HepG2 (cell line): ENCODE measurements around the gene PRKAR1B. TPM values are rescaled to one million over a fixed set of nuclear protein-coding genes. Genes with fewer than 3 reads are reported as not detected.

Experiments used
- ATAC-seq: fragments of 200-7000 bp; cut with Tn5 transposase; 3 replicates; pipeline ENCODE4 v1.9.1; 2020; ENCODE audit warnings: mild to moderate bottlenecking, moderate library complexity
- BruUV-seq: library from RNA; stranded (reverse); fragments of 400-500 nt; replicated peaks from 2 replicates; lab custom pipeline; 2021; lab: Mats Ljungman, UMichigan
- CTCF ChIA-PET: fragments of 300-600 bp; formaldehyde crosslinking; extraction: SDS; loops from one replicate; lab custom pipeline; 2021; ENCODE audit warnings: low total read pairs, inconsistent platforms, low intra/inter-chr PET ratio; lab: Yijun Ruan, JAX
- POLR2A ChIA-PET: fragments of 350-600 bp; sonication (Branson Sonifier 250); formaldehyde crosslinking; loops from one replicate; lab custom pipeline; 2020; ENCODE audit warnings: antibody characterized with exemption, inconsistent platforms; lab: Yijun Ruan, JAX
- DNase-seq: peaks from one replicate; pipeline ENCODE4 v3.0.0-alpha.2; 2015; ENCODE audit warnings: low spot score
- FAIRE-seq: peaks from 3 replicates; lab custom pipeline; 2011; peaks lifted over from hg19 to GRCh38; lab: Jason Lieb, UNC
- H2AFZ ChIP-seq: one replicate; pipeline ENCODE4 v1.6.1; 2011; ENCODE audit warnings: low read length, inconsistent platforms
- H3K27ac ChIP-seq: fragments of 300-600 bp; 3 replicates; pipeline ENCODE4 v1.8.0; 2011; ENCODE audit warnings: mixed run types, mild to moderate bottlenecking, mixed read lengths, low read length, inconsistent platforms; ENCODE audit not compliant: insufficient read depth; ENCODE audit errors: extremely low read length
- H3K27me3 ChIP-seq, 2 experiments: fragments of 200-600 bp in 1 of 2; 2 replicates in 1 of 2; 3 replicates in 1 of 2; pipeline versions ENCODE4 v1.6.0 to v1.8.0; 2011; ENCODE audit warnings: low read length in 2 of 2, mild to moderate bottlenecking in 2 of 2, moderate library complexity in 2 of 2, inconsistent platforms in 1 of 2; ENCODE audit not compliant: insufficient read depth in 2 of 2, control insufficient read depth in 1 of 2
- H3K36me3 ChIP-seq, 2 experiments: fragments of 200-600 bp in 1 of 2; replicated peaks in 1 of 2; 2 replicates in 1 of 2; 3 replicates in 1 of 2; pipeline versions ENCODE4 v1.5.1 to v1.8.0; 2011; ENCODE audit warnings: low read length in 2 of 2, inconsistent platforms in 1 of 2; ENCODE audit not compliant: insufficient read depth in 2 of 2, control insufficient read depth in 1 of 2
- H3K4me1 ChIP-seq: 2 replicates; pipeline ENCODE4 v1.5.1; 2012; ENCODE audit warnings: low read length, inconsistent platforms; ENCODE audit not compliant: insufficient read depth
- H3K4me2 ChIP-seq: 2 replicates; pipeline ENCODE4 v1.6.0; 2011; ENCODE audit warnings: low read depth, low read length, inconsistent platforms
- H3K4me3 ChIP-seq, 3 experiments: fragments of 200-600 bp in 1 of 3; sonication (generic), shearing (Covaris generic) in 1 of 3; replicated peaks in 1 of 3; 2 replicates each; pipeline ENCODE4 v1.5.1; 2011 to 2016; ENCODE audit warnings: low read length in 3 of 3, inconsistent platforms in 2 of 3, low read depth in 2 of 3, mild to moderate bottlenecking in 2 of 3, control low read depth in 1 of 3, mixed read lengths in 1 of 3; ENCODE audit not compliant: insufficient read depth in 1 of 3
- H3K79me2 ChIP-seq: one replicate; pipeline ENCODE4 v1.6.1; 2011; ENCODE audit warnings: low read length, inconsistent platforms; ENCODE audit not compliant: insufficient read depth
- H3K9ac ChIP-seq: 2 replicates; pipeline ENCODE4 v1.6.0; 2011; ENCODE audit warnings: mild to moderate bottlenecking, low read depth, low read length, inconsistent platforms; ENCODE audit not compliant: insufficient read depth
- H3K9me3 ChIP-seq: 2 replicates; pipeline ENCODE4 v1.5.1; 2012; ENCODE audit warnings: mild to moderate bottlenecking, low read length
- H4K20me1 ChIP-seq: 2 replicates; pipeline ENCODE4 v1.6.0; 2011; ENCODE audit warnings: inconsistent platforms, mild to moderate bottlenecking, low read length, moderate library complexity; ENCODE audit not compliant: insufficient read depth
- CENPT ChIP-seq: sonication (generic); formaldehyde crosslinking; IDR thresholded peaks from 2 replicates; pipeline ENCODE4 v1.8.0; 2022; ENCODE audit warnings: low read depth, mild to moderate bottlenecking, moderate library complexity, missing genetic modification reagents
- ETS1 ChIP-seq: sonication (generic); formaldehyde crosslinking; IDR thresholded peaks from 2 replicates; pipeline ENCODE4 v1.4.0; 2020; ENCODE audit warnings: missing genetic modification reagents
- EZH2 ChIP-seq: conservative IDR thresholded peaks from 2 replicates; pipeline ENCODE4 v1.6.1; 2012; ENCODE audit warnings: mild to moderate bottlenecking, low read depth, low read length, moderate library complexity
- HNRNPL ChIP-seq: fragments of 200-400 bp; formaldehyde crosslinking; IDR thresholded peaks from 2 replicates; pipeline ENCODE4 v1.6.1; 2017; ENCODE audit warnings: mild to moderate bottlenecking, low read depth, low read length
- KDM5B ChIP-seq: sonication (generic); formaldehyde crosslinking; IDR thresholded peaks from 2 replicates; pipeline ENCODE4 v1.4.0; 2020; ENCODE audit warnings: missing genetic modification reagents, mild to moderate bottlenecking, borderline replicate concordance
- MTA1 ChIP-seq: sonication (generic); formaldehyde crosslinking; IDR thresholded peaks from 2 replicates; pipeline ENCODE4 v1.4.0; 2020; ENCODE audit warnings: missing genetic modification reagents, mild to moderate bottlenecking, borderline replicate concordance
- NFIB ChIP-seq: sonication (generic); formaldehyde crosslinking; IDR thresholded peaks from 2 replicates; pipeline ENCODE4 v1.9.0; 2021; ENCODE audit warnings: missing genetic modification reagents, mild to moderate bottlenecking, borderline replicate concordance
- NFIC ChIP-seq: IDR thresholded peaks from 2 replicates; pipeline ENCODE4 v1.6.1; 2012; ENCODE audit warnings: mild to moderate bottlenecking, low read length, inconsistent platforms
- ONECUT2 ChIP-seq: sonication (generic); formaldehyde crosslinking; IDR thresholded peaks from 2 replicates; pipeline ENCODE4 v1.4.0; 2020; ENCODE audit warnings: missing genetic modification reagents
- SIN3A ChIP-seq: IDR thresholded peaks from 2 replicates; pipeline ENCODE4 v1.6.1; 2011; ENCODE audit warnings: low read depth, mild to moderate bottlenecking, control low read depth, low read length, borderline replicate concordance
- TAF1 ChIP-seq: sonication (generic); formaldehyde crosslinking; IDR thresholded peaks from 2 replicates; pipeline ENCODE4 v1.4.0; 2020; ENCODE audit warnings: missing genetic modification reagents
- ZBTB20 ChIP-seq: sonication (generic); formaldehyde crosslinking; IDR thresholded peaks from 2 replicates; pipeline ENCODE4 v1.8.1; 2023; ENCODE audit warnings: missing genetic modification reagents, low read depth, mild to moderate bottlenecking, borderline replicate concordance
- ZSCAN29 ChIP-seq: sonication (generic); formaldehyde crosslinking; conservative IDR thresholded peaks from 2 replicates; pipeline ENCODE4 v1.4.0; 2020; ENCODE audit warnings: mild to moderate bottlenecking, missing genetic modification reagents
- WGBS: methylation state at CpG from one replicate; pipeline ENCODE4 v1.1.6; 2017; ENCODE audit warnings: low lambda C conversion rate; 5-methylcytosine and 5-hydroxymethylcytosine counted together
- in situ Hi-C: cut with HindIII; loops from 2 replicates; pipeline ENCODE4 v1.10.0; 2017; ENCODE audit warnings: low pct_unique_long_range_greater_than_20kb; ENCODE audit not compliant: extremely low pct_ligation_motif_present
- intact Hi-C: fragments of 100-400 bp; cut with micrococcal nuclease; formaldehyde crosslinking; loops from one replicate; pipeline ENCODE4 v1.10.0; 2022; ENCODE audit not compliant: unreplicated experiment
- polyA plus RNA-seq, 8 experiments: library from polyadenylated mRNA; depleted of rRNA in 3 of 8; stranded (reverse) in 7 of 8; unstranded in 1 of 8; fragments of >200 nt; fragmentation: Illumina TruSeq in 4 of 8; extraction: Trizol in 4 of 8; gene quantifications; 2 replicates each; pipeline versions ENCODE4 v1.2.1 to v1.2.3, GENCODE V29; 2011 to 2016; ENCODE audit warnings: low read depth in 4 of 8, missing spikeins in 1 of 8, mixed read lengths in 1 of 8; ENCODE audit not compliant: insufficient read depth in 1 of 8
- total RNA-seq, 5 experiments: library from RNA; depleted of rRNA; stranded (reverse); fragments of >200 nt; fragmentation: Illumina TruSeq; extraction: Trizol; gene quantifications; 2 replicates each; pipeline ENCODE4 v1.2.3, GENCODE V29; 2016; ENCODE audit warnings: low read depth in 1 of 5

The PRKAR1B gene
- total and polyA plus RNA-seq, 2 of the 13 experiments (the other 11 are each of a cell fraction or from before 2014, with no cell fraction given) = 7.9 to 28.2 TPM

DNA sequence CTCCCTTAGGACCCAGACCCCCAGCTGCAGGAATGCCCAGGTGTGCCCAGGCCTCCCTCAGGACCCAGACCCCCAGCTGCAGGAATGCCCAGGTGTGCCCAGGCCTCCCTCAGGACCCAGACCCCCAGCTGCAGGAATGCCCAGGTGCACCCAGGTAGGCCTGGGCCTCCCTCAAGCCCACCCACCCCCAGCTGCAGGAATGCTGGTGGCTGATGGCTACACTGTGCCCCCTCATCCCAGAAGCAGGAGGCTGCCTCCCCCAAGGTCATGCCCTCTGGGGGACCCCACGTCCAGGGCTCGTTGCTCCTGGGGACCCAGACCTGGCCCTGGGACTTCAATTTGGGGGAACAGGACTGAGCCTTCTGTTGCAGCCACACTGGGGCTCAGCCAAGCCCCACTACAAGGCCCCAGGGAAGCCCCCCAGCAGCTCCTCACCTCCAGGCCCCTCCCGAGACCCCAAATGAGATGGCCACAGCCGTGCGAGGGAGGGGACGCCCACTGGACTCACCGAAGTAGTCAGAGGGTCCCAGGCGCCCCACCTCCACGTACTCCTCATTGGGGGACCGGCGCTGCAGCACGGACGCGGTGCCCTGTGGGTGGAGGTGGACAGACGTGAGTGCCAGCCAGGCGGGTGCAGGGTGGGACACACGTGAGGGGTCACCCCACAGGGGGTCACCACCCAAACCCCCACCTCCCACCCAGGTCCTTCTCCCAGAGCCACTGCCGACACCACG, 176.0 kb downstream of the PRKAR1B start:
- ChIA-PET POLR2A (no interaction called here), CTCF (no interaction called here)
- H3K9me3 ChIP-seq = no peaks in the 10 kb centered on the region
- no peak overlapping the region for H2AFZ ChIP-seq
- no peak overlapping the region for H3K27ac ChIP-seq
- H3K4me1 ChIP-seq = peaks cover 22% of the 10 kb centered on the region
- TF ChIP-seq EZH2 = no peak
- TF ChIP-seq HNRNPL = 0 out of 2 replicates have a peak, but pooled peaks have one; percentile 59
- in situ Hi-C loops = no loop called here
- no peaks in the 10 kb centered on the region for H3K79me2 ChIP-seq
- WGBS = 85% methylated on average over 4 of the region's 19 CpGs
- no peaks in the 10 kb centered on the region for H4K20me1 ChIP-seq
- H3K9ac ChIP-seq = no peak overlapping the region
- intact Hi-C loops = no loop called here
- no peaks in the 10 kb centered on the region for H3K36me3 ChIP-seq
- FAIRE-seq (no peak), DNase-seq (no peak), ATAC-seq (no peak)
- no peak overlapping the region for H3K4me3 ChIP-seq
- no peak overlapping the region for H3K4me2 ChIP-seq
- H3K27me3 ChIP-seq = no peaks in the 10 kb centered on the region
- no TSS peak for BruUV-seq

DNA sequence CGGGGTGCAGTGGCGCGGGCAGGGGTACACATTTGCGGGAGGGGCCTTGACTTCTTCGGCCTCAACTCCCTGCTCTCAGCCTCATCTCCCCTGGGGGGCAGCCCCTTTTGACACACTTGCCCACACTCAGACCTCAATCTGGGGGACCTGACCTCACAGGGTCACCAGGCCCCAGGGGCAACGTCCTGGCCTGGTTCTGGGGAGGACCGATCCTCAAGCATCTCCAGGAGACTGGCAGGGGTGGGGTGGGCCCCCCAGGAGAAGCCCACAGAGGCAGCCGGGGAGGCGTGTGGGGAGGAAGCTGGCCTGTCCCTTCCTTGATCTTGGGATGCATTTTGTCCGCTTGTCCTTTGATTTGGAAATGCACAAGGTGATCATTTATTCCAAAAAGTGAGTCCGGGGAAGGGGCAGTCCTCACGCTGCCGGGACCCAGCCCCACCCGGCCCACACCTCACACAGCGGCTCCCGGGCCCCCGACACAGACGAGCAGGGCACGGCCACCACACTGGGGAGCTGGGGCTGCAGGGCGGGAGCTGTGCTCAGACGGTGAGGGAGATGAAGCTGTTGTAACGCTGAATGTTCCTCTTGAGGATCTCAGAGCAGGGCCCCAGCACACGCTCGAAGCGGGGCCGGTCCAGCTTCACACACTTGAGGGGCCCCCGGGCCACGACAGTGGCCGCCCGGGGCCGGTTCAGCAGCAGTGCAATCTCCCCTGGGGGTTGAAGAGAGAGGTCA, 177.0 kb downstream of the PRKAR1B start:
- H3K9me3 ChIP-seq = no peaks in the 10 kb centered on the region
- FAIRE-seq = no peak
- H3K27ac ChIP-seq = no peak overlapping the region

More for the DNA sequence above, 177.0 kb downstream of the PRKAR1B start:
- Histone ChIP-seq H3K9ac (no peak overlapping the region), H3K27me3 (no peaks in the 10 kb centered on the region), H2AFZ (no peak overlapping the region), H3K4me3 (no peak overlapping the region), H3K4me1 (peaks cover 22% of the 10 kb centered on the region), H3K36me3 (no peaks in the 10 kb centered on the region), H3K79me2 (no peaks in the 10 kb centered on the region), H4K20me1 (no peaks in the 10 kb centered on the region), H3K4me2 (no peak overlapping the region)
- intact Hi-C loops = no loop called here
- no TSS peak for BruUV-seq
- ATAC-seq (no peak), DNase-seq (no peak)
- ChIA-PET CTCF (no interaction called here), POLR2A (no interaction called here)
- in situ Hi-C loops = no loop called here
- WGBS = 90% methylated on average over 8 of the region's 31 CpGs
- no peak for TF ChIP-seq MTA1 (CRISPR knock-in tag)
- no peak for TF ChIP-seq CENPT
- no peak for TF ChIP-seq TAF1 (CRISPR knock-in tag)
- TF ChIP-seq ZSCAN29 (CRISPR knock-in tag) = no peak
- no peak for TF ChIP-seq NFIB (CRISPR knock-in tag)
- no peak for TF ChIP-seq ZBTB20
- no peak for TF ChIP-seq SIN3A
- no peak for TF ChIP-seq ETS1 (CRISPR knock-in tag)
- TF ChIP-seq KDM5B (CRISPR knock-in tag) = no peak
- no peak for TF ChIP-seq ONECUT2 (CRISPR knock-in tag)
- no peak for TF ChIP-seq NFIC
